H9 (cell line): Measurements from ENCODE around the gene OR5A1. TPM values are rescaled to one million over a fixed set of nuclear protein-coding genes. Genes with fewer than 3 reads are reported as not detected.

Source experiments
- DNase-seq: peaks from one replicate; pipeline ENCODE4 v3.0.0-alpha.2; 2017
- H2AFZ ChIP-seq: one replicate; pipeline ENCODE4 v1.6.1; 2013; ENCODE audit warnings: mild to moderate bottlenecking, low read length, control low read depth, moderate library complexity
- H2AK5ac ChIP-seq: 2 replicates; pipeline ENCODE4 v1.6.1; 2013; ENCODE audit warnings: low read length, control low read depth, mixed read lengths; ENCODE audit not compliant: insufficient read length
- H2BK120ac ChIP-seq: one replicate; pipeline ENCODE4 v1.6.1; 2013; ENCODE audit warnings: low read depth, mild to moderate bottlenecking, low read length, control low read depth, inconsistent platforms; ENCODE audit not compliant: poor library complexity, severe bottlenecking
- H2BK12ac ChIP-seq: 2 replicates; pipeline ENCODE4 v1.6.1; 2013; ENCODE audit warnings: low read length, control low read depth, mixed read lengths, low read depth; ENCODE audit not compliant: insufficient read length
- H2BK15ac ChIP-seq: 2 replicates; pipeline ENCODE4 v1.6.1; 2013; ENCODE audit warnings: low read depth, low read length, control low read depth
- H2BK20ac ChIP-seq: one replicate; pipeline ENCODE4 v1.6.1; 2013; ENCODE audit warnings: low read depth, mild to moderate bottlenecking, low read length, control low read depth, inconsistent platforms; ENCODE audit not compliant: poor library complexity, severe bottlenecking
- H2BK5ac ChIP-seq: 2 replicates; pipeline ENCODE4 v1.6.1; 2013; ENCODE audit warnings: low read length, control low read depth, mixed read lengths; ENCODE audit not compliant: insufficient read length
- H3K14ac ChIP-seq: 2 replicates; pipeline ENCODE4 v1.6.1; 2013; ENCODE audit warnings: low read length, control low read depth; ENCODE audit not compliant: insufficient read depth
- H3K18ac ChIP-seq: 2 replicates; pipeline ENCODE4 v1.6.1; 2013; ENCODE audit warnings: low read depth, mild to moderate bottlenecking, mixed read lengths, low read length, control low read depth; ENCODE audit not compliant: insufficient read length
- H3K23ac ChIP-seq: 2 replicates; pipeline ENCODE4 v1.6.1; 2013; ENCODE audit warnings: low read length, control low read depth, mixed read lengths, low read depth; ENCODE audit not compliant: insufficient read length
- H3K23me2 ChIP-seq: 2 replicates; pipeline ENCODE4 v1.6.1; 2013; ENCODE audit warnings: low read depth, mild to moderate bottlenecking, mixed read lengths, low read length, control low read depth; ENCODE audit not compliant: insufficient read length, poor library complexity, severe bottlenecking
- H3K27ac ChIP-seq: 2 replicates; pipeline ENCODE4 v1.5.1; 2013; ENCODE audit warnings: low read length, control low read depth, mixed read lengths, low read depth; ENCODE audit not compliant: insufficient read length
- H3K27me3 ChIP-seq: 2 replicates; pipeline ENCODE4 v1.6.1; 2013; ENCODE audit warnings: low read length, control low read depth, inconsistent platforms; ENCODE audit not compliant: insufficient read depth
- H3K4ac ChIP-seq: 2 replicates; pipeline ENCODE4 v1.6.1; 2013; ENCODE audit warnings: low read depth, mild to moderate bottlenecking, control low read depth, inconsistent platforms, low read length, moderate library complexity
- H3K4me1 ChIP-seq: 2 replicates; pipeline ENCODE4 v1.6.1; 2013; ENCODE audit warnings: low read length, control low read depth, inconsistent platforms; ENCODE audit not compliant: insufficient read depth
- H3K4me2 ChIP-seq: 2 replicates; pipeline ENCODE4 v1.6.1; 2013; ENCODE audit warnings: low read length, control low read depth, mixed read lengths; ENCODE audit not compliant: insufficient read length, insufficient read depth
- H3K56ac ChIP-seq: 2 replicates; pipeline ENCODE4 v1.6.1; 2013; ENCODE audit warnings: low read depth, mild to moderate bottlenecking, mixed read lengths, low read length, control low read depth; ENCODE audit not compliant: insufficient read length
- H3K79me1 ChIP-seq: 2 replicates; pipeline ENCODE4 v1.6.1; 2013; ENCODE audit warnings: low read depth, mild to moderate bottlenecking, moderate library complexity, low read length, control low read depth, inconsistent platforms; ENCODE audit not compliant: insufficient read depth, poor library complexity, severe bottlenecking
- H3K79me2 ChIP-seq: 2 replicates; pipeline ENCODE4 v1.6.1; 2013; ENCODE audit warnings: low read length, control low read depth, inconsistent platforms; ENCODE audit not compliant: insufficient read depth
- H3K9ac ChIP-seq: 2 replicates; pipeline ENCODE4 v1.6.1; 2013; ENCODE audit warnings: low read length, control low read depth, mixed read lengths; ENCODE audit not compliant: insufficient read length; ENCODE audit errors: extremely low read depth
- H3K9me3 ChIP-seq: one replicate; pipeline ENCODE4 v1.6.1; 2013; ENCODE audit warnings: low read depth, low read length, inconsistent platforms; ENCODE audit not compliant: control insufficient read depth
- H3T11ph ChIP-seq: one replicate; pipeline ENCODE4 v1.6.1; 2013; ENCODE audit warnings: mild to moderate bottlenecking, low read length, control low read depth, inconsistent platforms
- H4K20me1 ChIP-seq: one replicate; pipeline ENCODE4 v1.6.1; 2013; ENCODE audit not compliant: control insufficient read depth, insufficient read length, insufficient read depth
- H4K5ac ChIP-seq: 2 replicates; pipeline ENCODE4 v1.6.1; 2013; ENCODE audit warnings: low read depth, mild to moderate bottlenecking, mixed read lengths, low read length, control low read depth; ENCODE audit not compliant: insufficient read length
- H4K8ac ChIP-seq: replicated peaks from 2 replicates; pipeline ENCODE4 v1.6.1; 2013; ENCODE audit warnings: low read length, control low read depth, mixed read lengths, low read depth; ENCODE audit not compliant: insufficient read length
- H4K91ac ChIP-seq: 2 replicates; pipeline ENCODE4 v1.6.1; 2013; ENCODE audit warnings: low read depth, mild to moderate bottlenecking, moderate library complexity, mixed read lengths, low read length, control low read depth; ENCODE audit not compliant: insufficient read length
- H3K27ac Mint-ChIP-seq, 3 experiments: 2 replicates in 2 of 3; 3 replicates in 1 of 3; pipeline ENCODE4 v1.8.0; 2020 to 2021; ENCODE audit warnings: mixed read lengths in 3 of 3, mild to moderate bottlenecking in 1 of 3, moderate library complexity in 1 of 3
- H3K27me3 Mint-ChIP-seq: 2 replicates; pipeline ENCODE4 v1.8.0; 2021; ENCODE audit warnings: low read depth, mild to moderate bottlenecking, moderate library complexity, mixed read lengths
- H3K36me3 Mint-ChIP-seq, 3 experiments: 2 replicates in 2 of 3; 3 replicates in 1 of 3; pipeline ENCODE4 v1.8.0; 2020 to 2021; ENCODE audit warnings: low read depth in 3 of 3, mixed read lengths in 3 of 3; ENCODE audit not compliant: insufficient read depth in 1 of 3
- H3K4me1 Mint-ChIP-seq, 2 experiments: 2 replicates each; pipeline ENCODE4 v1.8.0; 2020; ENCODE audit warnings: mixed read lengths in 2 of 2
- H3K4me3 Mint-ChIP-seq, 2 experiments: 2 replicates in 1 of 2; 3 replicates in 1 of 2; pipeline ENCODE4 v1.8.0; 2020 to 2021; ENCODE audit warnings: mild to moderate bottlenecking in 2 of 2, mixed read lengths in 2 of 2, moderate library complexity in 1 of 2
- H3K9me3 Mint-ChIP-seq, 2 experiments: 2 replicates in 1 of 2; 3 replicates in 1 of 2; pipeline ENCODE4 v1.8.0; 2020; ENCODE audit warnings: mild to moderate bottlenecking in 2 of 2, mixed read lengths in 2 of 2, moderate library complexity in 1 of 2
- WGBS: extraction: QIAGEN DNeasy Blood & Tissue Kit; methylation state at CpG from one replicate; pipeline ENCODE4 v1.1.7; 2013; ENCODE audit warnings: missing lambda C conversion rate, low lambda C conversion rate, mixed read lengths; ENCODE audit not compliant: insufficient read length; ENCODE audit errors: extremely low coverage; 5-methylcytosine and 5-hydroxymethylcytosine counted together
- total RNA-seq: library from RNA; stranded (reverse); gene quantifications from 2 replicates; pipeline ENCODE4 v1.2.1, GENCODE V29; 2021
- TF ChIP-seq, protein P1 (sequence below): fragments of 200-600 bp; sonication (generic); conservative IDR thresholded peaks from 3 replicates; pipeline ENCODE4 v1.8.0; 2021; ENCODE audit warnings: antibody characterized with exemption, mild to moderate bottlenecking

Gene OR5A1
- total RNA-seq, 1 experiment from 2014 or later: not detected

DNA sequence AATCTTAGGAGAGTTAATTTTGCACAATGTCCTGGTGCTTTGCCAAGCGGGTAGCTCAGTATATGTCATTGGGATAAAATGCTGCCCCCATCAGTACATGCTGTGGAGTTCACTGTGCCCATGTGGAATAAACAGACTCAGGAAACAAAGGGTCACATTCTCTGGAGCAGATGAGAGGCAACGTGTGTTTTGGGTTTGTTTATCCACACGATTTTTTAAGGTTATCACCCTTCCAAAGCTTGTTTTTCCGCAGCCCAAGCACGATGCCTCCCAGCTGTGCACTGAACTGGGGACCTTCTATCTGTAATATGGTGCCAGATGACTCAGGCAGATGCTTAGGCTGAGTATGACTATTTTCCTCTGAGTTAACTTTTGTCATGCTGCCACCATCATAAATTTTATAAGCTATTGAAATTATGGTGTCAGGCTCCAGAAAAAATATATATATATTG, 26.9 kb downstream of the OR5A1 start:
- no peak overlapping the region for H3K14ac ChIP-seq
- H3K4me2 ChIP-seq: no peak overlapping the region
- H2BK15ac ChIP-seq: no peak overlapping the region
- no peak overlapping the region for H2AFZ ChIP-seq
- H4K20me1 ChIP-seq: no peaks in the 10 kb centered on the region
- no peak overlapping the region for H4K5ac ChIP-seq
- H2AK5ac ChIP-seq: no peak overlapping the region
- no peaks in the 10 kb centered on the region for H3K36me3 Mint-ChIP-seq
- H4K8ac ChIP-seq: no peak overlapping the region
- H3K4me3 Mint-ChIP-seq: no peak overlapping the region
- no peaks in the 10 kb centered on the region for H3K79me2 ChIP-seq
- no peak for DNase-seq
- no peak overlapping the region for H3K9ac ChIP-seq
- no peak overlapping the region for H2BK5ac ChIP-seq
- H3K4me1 Mint-ChIP-seq: peaks cover 0 to 4% of the 10 kb centered on the region in 2 experiments; a peak in 1 of 4 replicates
- no peak overlapping the region for H3T11ph ChIP-seq
- 0 out of 5 replicates have a peak, but pooled peaks cover 0 to 4% of the 10 kb centered on the region in 2 experiments for H3K9me3 Mint-ChIP-seq
- no peak overlapping the region for H2BK120ac ChIP-seq
- no peaks in the 10 kb centered on the region for H3K4me1 ChIP-seq
- peak overlapping the region in 1 of 3 experiments; percentile 45; a peak in 1 of 7 replicates for H3K27ac Mint-ChIP-seq
- H3K9me3 ChIP-seq: no peaks in the 10 kb centered on the region
- H3K27me3 ChIP-seq: no peaks in the 10 kb centered on the region
- H4K91ac ChIP-seq: no peak overlapping the region
- no peak overlapping the region for H2BK20ac ChIP-seq
- no peaks in the 10 kb centered on the region for H3K79me1 ChIP-seq
- no peaks in the 10 kb centered on the region for H3K23me2 ChIP-seq
- no CpG with 5 or more reads among the region's 5 CpGs for WGBS
- TF ChIP-seq, protein P1, sequence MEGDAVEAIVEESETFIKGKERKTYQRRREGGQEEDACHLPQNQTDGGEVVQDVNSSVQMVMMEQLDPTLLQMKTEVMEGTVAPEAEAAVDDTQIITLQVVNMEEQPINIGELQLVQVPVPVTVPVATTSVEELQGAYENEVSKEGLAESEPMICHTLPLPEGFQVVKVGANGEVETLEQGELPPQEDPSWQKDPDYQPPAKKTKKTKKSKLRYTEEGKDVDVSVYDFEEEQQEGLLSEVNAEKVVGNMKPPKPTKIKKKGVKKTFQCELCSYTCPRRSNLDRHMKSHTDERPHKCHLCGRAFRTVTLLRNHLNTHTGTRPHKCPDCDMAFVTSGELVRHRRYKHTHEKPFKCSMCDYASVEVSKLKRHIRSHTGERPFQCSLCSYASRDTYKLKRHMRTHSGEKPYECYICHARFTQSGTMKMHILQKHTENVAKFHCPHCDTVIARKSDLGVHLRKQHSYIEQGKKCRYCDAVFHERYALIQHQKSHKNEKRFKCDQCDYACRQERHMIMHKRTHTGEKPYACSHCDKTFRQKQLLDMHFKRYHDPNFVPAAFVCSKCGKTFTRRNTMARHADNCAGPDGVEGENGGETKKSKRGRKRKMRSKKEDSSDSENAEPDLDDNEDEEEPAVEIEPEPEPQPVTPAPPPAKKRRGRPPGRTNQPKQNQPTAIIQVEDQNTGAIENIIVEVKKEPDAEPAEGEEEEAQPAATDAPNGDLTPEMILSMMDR: peak; percentile 36; the same call in 2 of the 3 replicates
- no peaks in the 10 kb centered on the region for H3K27me3 Mint-ChIP-seq
- no peak overlapping the region for H2BK12ac ChIP-seq
- no peak overlapping the region for H3K27ac ChIP-seq
- no peak overlapping the region for H3K56ac ChIP-seq
- H3K18ac ChIP-seq: no peak overlapping the region
- no peak overlapping the region for H3K4ac ChIP-seq
- H3K23ac ChIP-seq: no peak overlapping the region
